H1 (cell line): Measurements from ENCODE around the gene ERC1. TPM values are rescaled to one million over a fixed set of nuclear protein-coding genes. Genes with fewer than 3 reads are reported as not detected.

Source experiments
- CTBP2 ChIP-seq: IDR thresholded peaks from 2 replicates; pipeline ENCODE4 v1.7.0; 2011; ENCODE audit warnings: borderline replicate concordance, mild to moderate bottlenecking, moderate library complexity, mixed read lengths, low read length; ENCODE audit not compliant: insufficient read depth, insufficient read length
- POLR2A ChIP-seq, 2 experiments: IDR thresholded peaks; 1 replicate in 1 of 2; 2 replicates in 1 of 2; pipeline ENCODE4 v1.6.1; 2011; ENCODE audit warnings: low read depth in 2 of 2, low read length in 2 of 2, mild to moderate bottlenecking in 2 of 2; ENCODE audit errors: control extremely low read depth in 1 of 2
- polyA plus RNA-seq, 7 experiments: library from polyadenylated mRNA; depleted of rRNA in 3 of 7; stranded (reverse) in 5 of 7; unstranded in 2 of 7; fragments of >200 nt in 5 of 7; fragments of 200-250 nt in 2 of 7; gene quantifications; 1 replicate in 5 of 7; 2 replicates in 1 of 7; 4 replicates in 1 of 7; pipeline versions ENCODE4 v1.2.1 to v1.2.3, GENCODE V29; 2011 to 2013; ENCODE audit warnings: missing spikeins in 2 of 7, mixed read lengths in 2 of 7
- total RNA-seq: library from RNA; stranded (reverse); fragmentation: NEBNext Ultra II Directional; extraction: Animal tissue kit (Norgen Biotek cat#: 25700); gene quantifications from 2 replicates; pipeline ENCODE4 v1.2.1, GENCODE V29; 2021
- TF ChIP-seq, protein P1 (sequence below): fragments of 300-600 bp; sonication (generic); IDR thresholded peaks from 2 replicates; pipeline ENCODE4 v1.7.1; 2012; ENCODE audit warnings: low read length, moderate library complexity, mild to moderate bottlenecking, inconsistent platforms; ENCODE audit not compliant: insufficient replicate concordance
- TF ChIP-seq, protein P2 (sequence below): IDR thresholded peaks from 2 replicates; pipeline ENCODE4 v1.6.1; 2012; ENCODE audit warnings: inconsistent platforms
- TF ChIP-seq, protein P3 (sequence below): IDR thresholded peaks from 2 replicates; pipeline ENCODE4 v1.6.1; 2012; ENCODE audit warnings: inconsistent platforms

The ERC1 gene
- total and polyA plus RNA-seq, 2 of the 8 experiments (the other 6 are each of a cell fraction or from before 2014, with no cell fraction given): 7.8 to 45.7 TPM

DNA sequence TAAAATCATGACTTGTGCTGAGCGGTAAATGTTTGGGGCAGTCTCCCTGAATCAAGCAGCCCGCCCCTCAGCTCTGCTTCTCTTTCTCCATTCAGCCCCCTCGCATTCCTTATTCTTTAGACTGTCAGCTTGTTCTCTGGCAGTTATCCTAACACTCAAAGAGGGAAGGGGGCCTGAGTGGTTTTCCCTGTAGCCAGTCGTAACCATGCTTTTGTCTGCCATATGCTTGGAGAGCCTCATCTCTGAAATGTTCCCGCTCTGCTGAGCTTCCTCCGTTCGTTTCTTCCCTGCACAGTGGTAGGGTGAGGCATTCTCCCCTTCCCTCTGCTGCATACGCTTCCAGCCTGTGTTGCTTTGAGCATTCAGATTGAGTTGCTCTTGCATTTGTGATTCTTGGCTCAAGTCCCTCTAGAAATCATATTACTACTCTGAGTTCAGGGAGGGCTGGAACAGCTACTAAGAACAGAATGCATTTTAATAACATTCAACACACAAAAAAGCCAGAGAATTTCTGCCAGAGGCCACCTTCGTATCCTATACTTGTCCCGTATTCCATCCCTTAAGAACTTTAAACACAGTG, 483.6 kb downstream of the ERC1 start (continued):
- TF ChIP-seq, protein P1, sequence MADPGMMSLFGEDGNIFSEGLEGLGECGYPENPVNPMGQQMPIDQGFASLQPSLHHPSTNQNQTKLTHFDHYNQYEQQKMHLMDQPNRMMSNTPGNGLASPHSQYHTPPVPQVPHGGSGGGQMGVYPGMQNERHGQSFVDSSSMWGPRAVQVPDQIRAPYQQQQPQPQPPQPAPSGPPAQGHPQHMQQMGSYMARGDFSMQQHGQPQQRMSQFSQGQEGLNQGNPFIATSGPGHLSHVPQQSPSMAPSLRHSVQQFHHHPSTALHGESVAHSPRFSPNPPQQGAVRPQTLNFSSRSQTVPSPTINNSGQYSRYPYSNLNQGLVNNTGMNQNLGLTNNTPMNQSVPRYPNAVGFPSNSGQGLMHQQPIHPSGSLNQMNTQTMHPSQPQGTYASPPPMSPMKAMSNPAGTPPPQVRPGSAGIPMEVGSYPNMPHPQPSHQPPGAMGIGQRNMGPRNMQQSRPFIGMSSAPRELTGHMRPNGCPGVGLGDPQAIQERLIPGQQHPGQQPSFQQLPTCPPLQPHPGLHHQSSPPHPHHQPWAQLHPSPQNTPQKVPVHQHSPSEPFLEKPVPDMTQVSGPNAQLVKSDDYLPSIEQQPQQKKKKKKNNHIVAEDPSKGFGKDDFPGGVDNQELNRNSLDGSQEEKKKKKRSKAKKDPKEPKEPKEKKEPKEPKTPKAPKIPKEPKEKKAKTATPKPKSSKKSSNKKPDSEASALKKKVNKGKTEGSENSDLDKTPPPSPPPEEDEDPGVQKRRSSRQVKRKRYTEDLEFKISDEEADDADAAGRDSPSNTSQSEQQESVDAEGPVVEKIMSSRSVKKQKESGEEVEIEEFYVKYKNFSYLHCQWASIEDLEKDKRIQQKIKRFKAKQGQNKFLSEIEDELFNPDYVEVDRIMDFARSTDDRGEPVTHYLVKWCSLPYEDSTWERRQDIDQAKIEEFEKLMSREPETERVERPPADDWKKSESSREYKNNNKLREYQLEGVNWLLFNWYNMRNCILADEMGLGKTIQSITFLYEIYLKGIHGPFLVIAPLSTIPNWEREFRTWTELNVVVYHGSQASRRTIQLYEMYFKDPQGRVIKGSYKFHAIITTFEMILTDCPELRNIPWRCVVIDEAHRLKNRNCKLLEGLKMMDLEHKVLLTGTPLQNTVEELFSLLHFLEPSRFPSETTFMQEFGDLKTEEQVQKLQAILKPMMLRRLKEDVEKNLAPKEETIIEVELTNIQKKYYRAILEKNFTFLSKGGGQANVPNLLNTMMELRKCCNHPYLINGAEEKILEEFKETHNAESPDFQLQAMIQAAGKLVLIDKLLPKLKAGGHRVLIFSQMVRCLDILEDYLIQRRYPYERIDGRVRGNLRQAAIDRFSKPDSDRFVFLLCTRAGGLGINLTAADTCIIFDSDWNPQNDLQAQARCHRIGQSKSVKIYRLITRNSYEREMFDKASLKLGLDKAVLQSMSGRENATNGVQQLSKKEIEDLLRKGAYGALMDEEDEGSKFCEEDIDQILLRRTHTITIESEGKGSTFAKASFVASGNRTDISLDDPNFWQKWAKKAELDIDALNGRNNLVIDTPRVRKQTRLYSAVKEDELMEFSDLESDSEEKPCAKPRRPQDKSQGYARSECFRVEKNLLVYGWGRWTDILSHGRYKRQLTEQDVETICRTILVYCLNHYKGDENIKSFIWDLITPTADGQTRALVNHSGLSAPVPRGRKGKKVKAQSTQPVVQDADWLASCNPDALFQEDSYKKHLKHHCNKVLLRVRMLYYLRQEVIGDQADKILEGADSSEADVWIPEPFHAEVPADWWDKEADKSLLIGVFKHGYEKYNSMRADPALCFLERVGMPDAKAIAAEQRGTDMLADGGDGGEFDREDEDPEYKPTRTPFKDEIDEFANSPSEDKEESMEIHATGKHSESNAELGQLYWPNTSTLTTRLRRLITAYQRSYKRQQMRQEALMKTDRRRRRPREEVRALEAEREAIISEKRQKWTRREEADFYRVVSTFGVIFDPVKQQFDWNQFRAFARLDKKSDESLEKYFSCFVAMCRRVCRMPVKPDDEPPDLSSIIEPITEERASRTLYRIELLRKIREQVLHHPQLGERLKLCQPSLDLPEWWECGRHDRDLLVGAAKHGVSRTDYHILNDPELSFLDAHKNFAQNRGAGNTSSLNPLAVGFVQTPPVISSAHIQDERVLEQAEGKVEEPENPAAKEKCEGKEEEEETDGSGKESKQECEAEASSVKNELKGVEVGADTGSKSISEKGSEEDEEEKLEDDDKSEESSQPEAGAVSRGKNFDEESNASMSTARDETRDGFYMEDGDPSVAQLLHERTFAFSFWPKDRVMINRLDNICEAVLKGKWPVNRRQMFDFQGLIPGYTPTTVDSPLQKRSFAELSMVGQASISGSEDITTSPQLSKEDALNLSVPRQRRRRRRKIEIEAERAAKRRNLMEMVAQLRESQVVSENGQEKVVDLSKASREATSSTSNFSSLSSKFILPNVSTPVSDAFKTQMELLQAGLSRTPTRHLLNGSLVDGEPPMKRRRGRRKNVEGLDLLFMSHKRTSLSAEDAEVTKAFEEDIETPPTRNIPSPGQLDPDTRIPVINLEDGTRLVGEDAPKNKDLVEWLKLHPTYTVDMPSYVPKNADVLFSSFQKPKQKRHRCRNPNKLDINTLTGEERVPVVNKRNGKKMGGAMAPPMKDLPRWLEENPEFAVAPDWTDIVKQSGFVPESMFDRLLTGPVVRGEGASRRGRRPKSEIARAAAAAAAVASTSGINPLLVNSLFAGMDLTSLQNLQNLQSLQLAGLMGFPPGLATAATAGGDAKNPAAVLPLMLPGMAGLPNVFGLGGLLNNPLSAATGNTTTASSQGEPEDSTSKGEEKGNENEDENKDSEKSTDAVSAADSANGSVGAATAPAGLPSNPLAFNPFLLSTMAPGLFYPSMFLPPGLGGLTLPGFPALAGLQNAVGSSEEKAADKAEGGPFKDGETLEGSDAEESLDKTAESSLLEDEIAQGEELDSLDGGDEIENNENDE: peak; percentile 28
- TF ChIP-seq, protein P2, sequence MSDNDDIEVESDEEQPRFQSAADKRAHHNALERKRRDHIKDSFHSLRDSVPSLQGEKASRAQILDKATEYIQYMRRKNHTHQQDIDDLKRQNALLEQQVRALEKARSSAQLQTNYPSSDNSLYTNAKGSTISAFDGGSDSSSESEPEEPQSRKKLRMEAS: peak; percentile 90
- TF ChIP-seq POLR2A (IDR thresholded peaks at IDR 0.05; ENCODE audit: control extremely low read depth in 1 of 2, low read depth in 2 of 2, low read length in 2 of 2) (no peak), CTBP2 (no peak)
- TF ChIP-seq, protein P3, sequence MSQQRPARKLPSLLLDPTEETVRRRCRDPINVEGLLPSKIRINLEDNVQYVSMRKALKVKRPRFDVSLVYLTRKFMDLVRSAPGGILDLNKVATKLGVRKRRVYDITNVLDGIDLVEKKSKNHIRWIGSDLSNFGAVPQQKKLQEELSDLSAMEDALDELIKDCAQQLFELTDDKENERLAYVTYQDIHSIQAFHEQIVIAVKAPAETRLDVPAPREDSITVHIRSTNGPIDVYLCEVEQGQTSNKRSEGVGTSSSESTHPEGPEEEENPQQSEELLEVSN: peak; percentile 98
